Body of pancreas (tissue), 4 donors: ENCODE results near the gene MAPK1IP1L.

Experiments
- CTCF ChIP-seq, 7 experiments: fragments of 450-650 bp in 4 of 7; fragments of 200-600 bp in 3 of 7; sonication (generic) in 3 of 7; IDR thresholded peaks; one replicate each; pipeline ENCODE4 v1.5.1; 2016 to 2019; ENCODE audit warnings: antibody characterized with exemption in 7 of 7
- POLR2A ChIP-seq, 3 donors: fragments of 450-650 bp; IDR thresholded peaks; one replicate each; pipeline ENCODE4 v1.6.1; 2016; ENCODE audit warnings: antibody characterized with exemption in 3 of 3, mild to moderate bottlenecking in 2 of 3

- TF ChIP-seq CTCF (IDR thresholded peaks at IDR 0.05) (no peak), POLR2A (IDR thresholded peaks at IDR 0.05) (no peak)
Measured at GRCh38 chr14:55052269-55052930, 953 bp downstream of the MAPK1IP1L start.
